ENCODE data around the gene NCKAP1. TPM values are rescaled to one million over a fixed set of nuclear protein-coding genes. Genes with fewer than 3 reads are reported as not detected.

Gene NCKAP1
- total and polyA plus RNA-seq, 10 of the 15 experiments (the other 5 are each of a cell fraction or from before 2014, with no cell fraction given), result 0.11 to 1.5 (median 0.52) TPM

DNA sequence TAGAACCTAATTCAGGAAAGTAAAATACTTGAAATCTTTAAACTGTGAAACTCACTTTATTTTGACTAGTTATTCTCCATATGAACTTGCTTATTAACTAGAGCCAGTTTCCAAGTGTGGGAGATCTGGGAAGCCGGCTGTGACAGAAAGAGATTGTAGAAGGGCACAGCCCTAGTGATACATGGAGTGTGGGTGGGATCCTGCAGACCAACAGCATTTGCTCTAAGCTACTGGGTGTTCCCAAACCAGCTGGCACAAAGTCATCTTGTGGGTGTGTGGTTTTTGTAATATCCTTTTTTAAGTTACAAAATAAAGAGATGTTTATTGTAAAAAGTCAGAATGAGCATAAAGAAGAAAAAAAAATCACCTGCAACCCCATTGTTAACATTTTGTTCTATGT, 43.7 kb upstream of the NCKAP1 start:
- CTCF ChIA-PET, result interaction anchor here (1.3 kb wide), 1 partner anchor 11 kb away, joined by 4 read pairs; no protein-coding TSS in a partner anchor
- BruUV-seq (replicated peaks), result no TSS peak
- TF ChIP-seq PKNOX1 (IDR thresholded peaks at IDR 0.05) (no peak), KDM1A (IDR thresholded peaks at IDR 0.05; ENCODE audit: borderline replicate concordance) (no peak), FOXK2 (IDR thresholded peaks at IDR 0.05) (no peak), SMARCA5 (IDR thresholded peaks at IDR 0.05) (no peak), RELA (IDR thresholded peaks at IDR 0.05; ENCODE audit: borderline replicate concordance, partially characterized antibody) (no peak), E4F1 (IDR thresholded peaks at IDR 0.05; ENCODE audit: borderline replicate concordance, partially characterized antibody) (no peak), CHD2 (IDR thresholded peaks at IDR 0.05; ENCODE audit: borderline replicate concordance, low read depth, low read length) (no peak), NKRF (conservative IDR thresholded peaks at IDR 0.05) (no peak), EGR1 (IDR thresholded peaks at IDR 0.05; ENCODE audit: borderline replicate concordance in 1 of 2, low read depth in 2 of 2, low read length in 2 of 2) (no peak), HCFC1 (IDR thresholded peaks at IDR 0.05; ENCODE audit: low read length) (no peak), BRCA1 (IDR thresholded peaks at IDR 0.05; ENCODE audit: low read depth, low read length) (no peak), HDAC6 (IDR thresholded peaks at IDR 0.05; ENCODE audit: unreplicated experiment) (no peak)
- TF ChIP-seq, protein P1, sequence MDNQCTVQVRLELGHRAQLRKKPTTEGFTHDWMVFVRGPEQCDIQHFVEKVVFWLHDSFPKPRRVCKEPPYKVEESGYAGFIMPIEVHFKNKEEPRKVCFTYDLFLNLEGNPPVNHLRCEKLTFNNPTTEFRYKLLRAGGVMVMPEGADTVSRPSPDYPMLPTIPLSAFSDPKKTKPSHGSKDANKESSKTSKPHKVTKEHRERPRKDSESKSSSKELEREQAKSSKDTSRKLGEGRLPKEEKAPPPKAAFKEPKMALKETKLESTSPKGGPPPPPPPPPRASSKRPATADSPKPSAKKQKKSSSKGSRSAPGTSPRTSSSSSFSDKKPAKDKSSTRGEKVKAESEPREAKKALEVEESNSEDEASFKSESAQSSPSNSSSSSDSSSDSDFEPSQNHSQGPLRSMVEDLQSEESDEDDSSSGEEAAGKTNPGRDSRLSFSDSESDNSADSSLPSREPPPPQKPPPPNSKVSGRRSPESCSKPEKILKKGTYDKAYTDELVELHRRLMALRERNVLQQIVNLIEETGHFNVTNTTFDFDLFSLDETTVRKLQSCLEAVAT (IDR thresholded peaks at IDR 0.05), result no peak
- TF ChIP-seq, protein P2, sequence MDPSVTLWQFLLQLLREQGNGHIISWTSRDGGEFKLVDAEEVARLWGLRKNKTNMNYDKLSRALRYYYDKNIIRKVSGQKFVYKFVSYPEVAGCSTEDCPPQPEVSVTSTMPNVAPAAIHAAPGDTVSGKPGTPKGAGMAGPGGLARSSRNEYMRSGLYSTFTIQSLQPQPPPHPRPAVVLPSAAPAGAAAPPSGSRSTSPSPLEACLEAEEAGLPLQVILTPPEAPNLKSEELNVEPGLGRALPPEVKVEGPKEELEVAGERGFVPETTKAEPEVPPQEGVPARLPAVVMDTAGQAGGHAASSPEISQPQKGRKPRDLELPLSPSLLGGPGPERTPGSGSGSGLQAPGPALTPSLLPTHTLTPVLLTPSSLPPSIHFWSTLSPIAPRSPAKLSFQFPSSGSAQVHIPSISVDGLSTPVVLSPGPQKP (IDR thresholded peaks at IDR 0.05; ENCODE audit: low read depth, low read length), result no peak

More for the DNA sequence above, 43.7 kb upstream of the NCKAP1 start:
- H3K27ac ChIP-seq (ENCODE audit: control insufficient read depth, insufficient read depth), result no peak overlapping the region
- 87% methylated on average over 1 of the region's 1 CpG for WGBS (ENCODE audit: insufficient coverage, insufficient replicate concordance, low lambda C conversion rate, missing lambda C conversion rate)
- no peaks in the 10 kb centered on the region for H3K4me1 ChIP-seq (ENCODE audit: control insufficient read depth, insufficient read depth, low read length)
- intact Hi-C loops (cut with micrococcal nuclease; ENCODE audit: unreplicated experiment), result no loop called here
- H3K9ac ChIP-seq (ENCODE audit: control insufficient read depth, insufficient read depth, low read length), result no peak overlapping the region
- no peaks in the 10 kb centered on the region for H3K9me3 ChIP-seq (replicated peaks; ENCODE audit: control insufficient read depth, insufficient read depth, low read length)
- ATAC-seq (no peak), FAIRE-seq (no peak), DNase-seq (ENCODE audit: low read depth, low spot score) (no peak)
- H3K36me3 ChIP-seq (ENCODE audit: control insufficient read depth in 2 of 2, insufficient read depth in 2 of 2, low read length in 1 of 2), result no peaks in the 10 kb centered on the region
- no peak overlapping the region for H2AFZ ChIP-seq (ENCODE audit: control insufficient read depth, low read depth, low read length)
- H3K79me2 ChIP-seq (ENCODE audit: control insufficient read depth, insufficient read depth, low read length), result no peaks in the 10 kb centered on the region
- H4K20me1 ChIP-seq (ENCODE audit: control insufficient read depth, insufficient read depth), result no peaks in the 10 kb centered on the region
- in situ Hi-C loops (cut with MboI), result no loop called here
- H3K4me2 ChIP-seq (ENCODE audit: control insufficient read depth, insufficient read depth), result no peak overlapping the region
- ChIA-PET POLR2A (interaction anchor here (0.5 kb wide), 1 partner anchor 24 kb away, joined by 4 read pairs; no protein-coding TSS in a partner anchor), SMC1A (ENCODE audit: uncharacterized antibody, unreplicated experiment) (interaction anchor here (0.9 kb wide), 1 partner anchor 28 kb away, joined by 3 read pairs; no protein-coding TSS in a partner anchor), RAD21 (ENCODE audit: unreplicated experiment) (no interaction called here)
- no peaks in the 10 kb centered on the region; a peak in 2 of 4 replicates for H3K27me3 ChIP-seq (replicated peaks in 1 of 2; ENCODE audit: control insufficient read depth in 2 of 2, insufficient read depth in 2 of 2, low read length in 1 of 2)
- H3K4me3 ChIP-seq, result no peak overlapping the region
